ENCODE measurements around the gene DLX2.

DNA sequence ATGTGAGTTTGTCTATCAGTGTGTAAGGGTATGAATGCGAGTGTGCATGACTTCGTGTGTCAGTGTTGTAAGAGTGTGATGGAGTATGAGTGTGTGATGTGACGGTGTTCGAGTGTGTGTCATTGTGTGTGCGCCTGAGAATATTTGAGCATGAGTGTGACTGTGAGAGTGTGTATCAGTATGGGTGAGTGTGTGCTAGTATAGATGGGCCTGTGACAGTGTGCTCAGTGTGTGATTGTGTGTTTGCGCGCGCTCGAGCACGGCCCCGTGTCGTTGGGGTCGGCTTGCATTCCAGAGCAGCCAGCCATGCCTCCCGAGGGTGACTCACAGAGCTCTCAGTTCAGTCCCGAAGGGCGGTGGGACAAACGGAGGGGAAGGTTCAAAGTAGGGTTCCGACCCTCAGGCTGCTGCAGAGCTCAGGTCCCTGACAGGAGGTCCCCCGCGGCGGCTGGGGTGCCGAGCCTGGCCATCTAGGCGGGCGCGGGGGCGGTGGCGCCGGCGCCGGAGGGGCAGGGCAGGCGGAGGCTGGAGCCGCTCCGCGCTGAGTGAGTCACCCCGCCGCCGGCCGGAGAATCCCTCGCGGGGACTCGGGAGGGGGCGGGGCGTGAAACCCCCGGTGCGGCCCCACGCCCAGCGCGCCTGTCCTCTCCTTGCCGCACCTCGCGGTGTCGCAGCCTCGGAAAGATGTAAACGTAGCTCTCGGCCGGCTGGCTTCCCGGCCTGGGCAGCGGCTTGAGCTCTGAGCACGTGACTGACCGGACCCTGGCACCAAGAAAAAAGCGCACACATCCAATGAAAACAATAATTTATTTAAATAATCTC is 3.8 kb downstream of the DLX2 start:
- TF ChIP-seq, protein P1, sequence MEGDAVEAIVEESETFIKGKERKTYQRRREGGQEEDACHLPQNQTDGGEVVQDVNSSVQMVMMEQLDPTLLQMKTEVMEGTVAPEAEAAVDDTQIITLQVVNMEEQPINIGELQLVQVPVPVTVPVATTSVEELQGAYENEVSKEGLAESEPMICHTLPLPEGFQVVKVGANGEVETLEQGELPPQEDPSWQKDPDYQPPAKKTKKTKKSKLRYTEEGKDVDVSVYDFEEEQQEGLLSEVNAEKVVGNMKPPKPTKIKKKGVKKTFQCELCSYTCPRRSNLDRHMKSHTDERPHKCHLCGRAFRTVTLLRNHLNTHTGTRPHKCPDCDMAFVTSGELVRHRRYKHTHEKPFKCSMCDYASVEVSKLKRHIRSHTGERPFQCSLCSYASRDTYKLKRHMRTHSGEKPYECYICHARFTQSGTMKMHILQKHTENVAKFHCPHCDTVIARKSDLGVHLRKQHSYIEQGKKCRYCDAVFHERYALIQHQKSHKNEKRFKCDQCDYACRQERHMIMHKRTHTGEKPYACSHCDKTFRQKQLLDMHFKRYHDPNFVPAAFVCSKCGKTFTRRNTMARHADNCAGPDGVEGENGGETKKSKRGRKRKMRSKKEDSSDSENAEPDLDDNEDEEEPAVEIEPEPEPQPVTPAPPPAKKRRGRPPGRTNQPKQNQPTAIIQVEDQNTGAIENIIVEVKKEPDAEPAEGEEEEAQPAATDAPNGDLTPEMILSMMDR (conservative IDR thresholded peaks at IDR 0.05; ENCODE audit: low read length), result no peak
- no peak for TF ChIP-seq EZH2phosphoT487 (IDR thresholded peaks at IDR 0.05; ENCODE audit: borderline replicate concordance)

All from Loucy (cell line).